Neutrophil (primary cell): Measurements from ENCODE around the gene FRYL.
"Not testable (repeated sequence)": the region's sequence is repeated elsewhere in the genome, so short reads cannot be mapped to it uniquely, and the experiment has no call there.

Experiments used
- H3K27ac ChIP-seq: fragments of 200-600 bp; sonication (generic); 2 replicates; pipeline ENCODE4 v1.5.1; 2016; ENCODE audit warnings: mild to moderate bottlenecking, moderate library complexity
- H3K27me3 ChIP-seq: fragments of 200-600 bp; sonication (generic); 2 replicates; pipeline ENCODE4 v1.6.0; 2016; ENCODE audit warnings: mild to moderate bottlenecking
- H3K36me3 ChIP-seq: fragments of 200-600 bp; sonication (generic); 2 replicates; pipeline ENCODE4 v1.5.1; 2017
- H3K4me1 ChIP-seq, 2 experiments: fragments of 200-600 bp in 1 of 2; sonication (generic) in 1 of 2; 1 replicate in 1 of 2; 2 replicates in 1 of 2; pipeline versions ENCODE4 v1.5.1 to v1.6.1; 2013 to 2016; ENCODE audit warnings: low read depth in 1 of 2, low read length in 1 of 2, mild to moderate bottlenecking in 1 of 2, moderate library complexity in 1 of 2; ENCODE audit not compliant: control insufficient read depth in 1 of 2, insufficient read depth in 1 of 2
- H3K4me3 ChIP-seq, 2 experiments: fragments of 200-600 bp in 1 of 2; sonication (generic) in 1 of 2; 1 replicate in 1 of 2; 2 replicates in 1 of 2; pipeline ENCODE4 v1.5.1; 2013 to 2016; ENCODE audit warnings: low read depth in 1 of 2, low read length in 1 of 2, mild to moderate bottlenecking in 1 of 2, moderate library complexity in 1 of 2
- H3K9me3 ChIP-seq: fragments of 200-600 bp; sonication (generic); 2 replicates; pipeline ENCODE4 v1.5.1; 2016
- CTCF ChIP-seq: fragments of 200-600 bp; sonication (generic); IDR thresholded peaks from 2 replicates; pipeline ENCODE4 v1.5.1; 2016; ENCODE audit warnings: antibody characterized with exemption

Gene FRYL

DNA sequence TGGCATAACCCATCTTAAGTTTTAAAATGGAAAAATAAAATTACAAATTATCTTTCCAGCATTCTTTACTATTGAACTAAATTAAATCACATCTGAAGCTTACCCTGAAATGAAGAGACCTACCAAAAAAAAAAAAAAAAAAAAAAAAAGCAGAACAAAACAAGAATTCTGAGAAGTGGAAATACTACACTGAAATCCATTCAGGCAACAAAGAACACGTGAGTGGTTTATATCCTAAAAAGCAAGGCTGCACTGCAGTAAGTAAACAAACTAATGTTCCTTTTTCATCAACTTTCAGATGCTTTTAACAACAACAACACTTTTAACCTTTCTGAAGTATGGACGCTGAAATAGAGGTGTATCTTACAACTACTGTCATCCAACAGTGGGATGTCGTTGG, 7.5 kb downstream of the FRYL start:
- Histone ChIP-seq H3K36me3 (no peaks in the 10 kb centered on the region), H3K4me3 (no peak overlapping the region), H3K9me3 (no peaks in the 10 kb centered on the region), H3K27ac (no peak overlapping the region), H3K4me1 (peaks cover 14 to 21% of the 10 kb centered on the region in 2 experiments), H3K27me3 (no peaks in the 10 kb centered on the region)
- TF ChIP-seq CTCF = no peak

DNA sequence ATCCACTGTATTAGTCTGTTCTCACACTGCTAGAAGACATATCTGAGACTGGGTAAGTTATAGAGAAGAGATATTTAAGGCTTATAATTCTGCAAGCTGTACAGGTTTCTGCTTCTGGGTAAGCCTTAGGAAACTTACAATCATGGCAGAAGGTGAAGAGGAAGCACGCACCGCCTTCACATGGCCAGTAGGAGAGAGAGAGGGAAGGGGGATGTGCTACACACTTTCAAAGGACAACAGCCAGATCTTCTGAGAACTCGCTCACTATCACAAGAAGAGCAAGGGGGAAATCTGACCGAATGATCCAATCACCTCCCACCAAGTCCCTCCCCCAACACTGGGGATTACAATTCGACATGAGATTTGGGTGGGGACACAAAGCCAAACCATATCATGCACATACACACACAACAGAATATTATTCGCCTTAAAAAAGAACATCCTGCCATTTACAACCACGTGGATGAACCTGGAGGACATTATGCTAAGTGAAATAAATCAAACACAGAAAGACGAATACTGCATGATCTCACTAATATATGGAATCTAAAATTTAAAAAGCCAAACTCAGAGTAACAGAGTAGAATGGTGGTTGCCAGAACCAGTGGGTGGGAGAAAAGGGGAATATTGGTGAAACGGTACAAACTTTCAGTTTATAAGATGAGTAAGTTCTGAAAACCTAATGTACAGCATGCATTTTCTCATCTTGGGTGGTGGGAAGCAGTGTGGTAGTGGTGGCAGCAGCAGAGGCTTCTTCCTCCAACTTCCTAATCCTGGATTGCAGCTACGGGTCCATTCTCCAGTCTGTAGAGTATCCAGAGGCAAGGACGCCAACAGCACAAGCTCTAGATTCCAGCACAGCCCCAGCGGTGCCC, 12.8 kb downstream of the FRYL start:
- no peaks in the 10 kb centered on the region for H3K9me3 ChIP-seq
- H3K27ac ChIP-seq = no peak overlapping the region
- H3K36me3 ChIP-seq = no peaks in the 10 kb centered on the region
- no peaks in the 10 kb centered on the region for H3K27me3 ChIP-seq
- TF ChIP-seq CTCF = no peak
- no peak overlapping the region for H3K4me3 ChIP-seq
- peaks cover 3 to 6% of the 10 kb centered on the region in 2 experiments for H3K4me1 ChIP-seq

GRCh38 chr4:48766131-48766792, 13.8 kb downstream of the FRYL start:
- no peaks in the 10 kb centered on the region for H3K27me3 ChIP-seq
- H3K4me3 ChIP-seq = no peak overlapping the region
- TF ChIP-seq CTCF = no peak
- H3K27ac ChIP-seq = no peak overlapping the region
- no peaks in the 10 kb centered on the region for H3K9me3 ChIP-seq
- peaks cover 0 to 6% of the 10 kb centered on the region in 2 experiments for H3K4me1 ChIP-seq
- no peaks in the 10 kb centered on the region for H3K36me3 ChIP-seq

DNA sequence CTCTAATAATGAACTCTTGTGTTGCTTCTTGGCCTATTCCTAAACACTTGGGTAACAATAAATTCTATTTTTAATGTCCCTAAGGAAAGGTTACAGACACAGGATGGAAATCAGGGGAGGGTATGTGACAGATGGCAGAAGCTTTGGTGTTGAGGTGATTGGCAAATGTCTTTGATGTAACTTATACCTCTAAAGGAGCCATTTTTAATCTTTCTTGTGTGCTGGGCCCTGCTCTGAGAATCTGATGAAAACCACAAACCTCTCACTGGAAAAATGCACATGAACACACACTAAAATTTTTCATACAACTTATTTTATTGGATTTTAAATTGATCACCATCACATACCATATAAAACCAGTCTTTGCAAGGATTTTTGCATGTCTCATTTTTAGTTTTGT, 17.7 kb downstream of the FRYL start:
- Histone ChIP-seq H3K9me3 (no peaks in the 10 kb centered on the region), H3K4me1 (peaks cover 0 to 6% of the 10 kb centered on the region in 2 experiments), H3K27ac (no peak overlapping the region), H3K4me3 (no peak overlapping the region), H3K36me3 (no peaks in the 10 kb centered on the region), H3K27me3 (no peaks in the 10 kb centered on the region)
- no peak for TF ChIP-seq CTCF

DNA sequence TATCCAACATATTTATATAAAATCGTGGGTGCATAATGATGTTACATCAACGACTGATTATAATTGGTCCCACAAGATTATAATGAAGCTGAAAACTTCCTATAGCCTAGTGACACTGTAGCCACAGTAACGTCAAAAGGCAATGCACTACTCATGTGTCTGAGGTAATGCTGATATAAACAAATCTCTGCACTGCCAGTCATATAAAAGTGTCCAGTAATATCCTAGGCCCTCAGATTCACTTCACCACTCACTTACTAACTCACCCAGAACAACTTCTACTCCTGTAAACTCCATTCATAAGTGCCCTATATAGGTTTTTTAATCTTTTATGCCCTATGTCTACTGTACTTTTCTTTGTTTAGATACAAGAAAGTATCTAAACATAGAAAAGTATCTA, 18.8 kb downstream of the FRYL start:
- Histone ChIP-seq H3K27ac (no peak overlapping the region), H3K4me3 (no peak overlapping the region), H3K36me3 (no peaks in the 10 kb centered on the region), H3K27me3 (no peaks in the 10 kb centered on the region), H3K4me1 (peaks cover 0 to 6% of the 10 kb centered on the region in 2 experiments), H3K9me3 (no peaks in the 10 kb centered on the region)
- no peak for TF ChIP-seq CTCF

- not testable (repeated sequence) for H3K36me3 ChIP-seq, H3K27me3 ChIP-seq, H3K4me3 ChIP-seq, H3K27ac ChIP-seq, H3K9me3 ChIP-seq, H3K4me1 ChIP-seq
Measured at GRCh38 chr4:48758703-48759102, 21.4 kb downstream of the FRYL start.
